Measurements from ENCODE around the gene MT3.
"Not testable (repeated sequence)": the region's sequence is repeated elsewhere in the genome, so short reads cannot be mapped to it uniquely, and the experiment has no call there.

The MT3 gene

GRCh38 chr16:56610017-56610608 is 20.8 kb downstream of the MT3 start:
- DNase-seq (ENCODE audit: low spot score), result peak; percentile 97

- no peak for DNase-seq (ENCODE audit: low spot score)
Observed at GRCh38 chr16:56610609-56611111, 21.3 kb downstream of the MT3 start.

GRCh38 chr16:56611281-56611833 is 22.0 kb downstream of the MT3 start:
- DNase-seq (ENCODE audit: low spot score), result peak; percentile 95

- DNase-seq (ENCODE audit: low spot score), result peak; percentile 88
Observed at GRCh38 chr16:56613706-56614105, 24.4 kb downstream of the MT3 start.

GRCh38 chr16:56614549-56614991 is 25.2 kb downstream of the MT3 start:
- peak; percentile 98 for DNase-seq (ENCODE audit: low spot score)

- peak; percentile 82 for DNase-seq (ENCODE audit: low spot score)
Observed at GRCh38 chr16:56615353-56615752, 26.0 kb downstream of the MT3 start.

- peak; percentile 25 for DNase-seq (ENCODE audit: low spot score)
Observed at GRCh38 chr16:56616608-56617211, 27.4 kb downstream of the MT3 start.

- DNase-seq (ENCODE audit: low spot score), result peak; percentile 84
Observed at GRCh38 chr16:56617212-56618085, 28.1 kb downstream of the MT3 start.

GRCh38 chr16:56618138-56618537 is 28.8 kb downstream of the MT3 start:
- peak; percentile 11 for DNase-seq (ENCODE audit: low spot score)

GRCh38 chr16:56620339-56620897 is 31.1 kb downstream of the MT3 start:
- peak; percentile 48 for DNase-seq (ENCODE audit: low spot score)

GRCh38 chr16:56621665-56622445 is 32.5 kb downstream of the MT3 start:
- not testable (repeated sequence) for DNase-seq (ENCODE audit: low spot score)

- not testable (repeated sequence) for DNase-seq (ENCODE audit: low spot score)
Observed at GRCh38 chr16:56623184-56623583, 33.9 kb downstream of the MT3 start.

GRCh38 chr16:56623637-56624036 is 34.3 kb downstream of the MT3 start:
- DNase-seq (ENCODE audit: low spot score), result peak; percentile 88

- DNase-seq (ENCODE audit: low spot score), result peak; percentile 88
Observed at GRCh38 chr16:56625140-56625942, 36.0 kb downstream of the MT3 start, which contains the start of gene MT1E. MT1E (plus strand) TSS chr16:56625781; CDS start chr16:56625852, 71 bp downstream.

GRCh38 chr16:56625943-56626654 is 36.8 kb downstream of the MT3 start:
- peak; percentile 94 for DNase-seq (ENCODE audit: low spot score)

GRCh38 chr16:56626685-56627084 is 37.4 kb downstream of the MT3 start:
- DNase-seq (ENCODE audit: low spot score), result no peak

- no peak for DNase-seq (ENCODE audit: low spot score)
Observed at GRCh38 chr16:56628486-56629350, 39.4 kb downstream of the MT3 start.

- no peak for DNase-seq (ENCODE audit: low spot score)
Observed at GRCh38 chr16:56629531-56629930, 40.2 kb downstream of the MT3 start.

- no peak for DNase-seq (ENCODE audit: low spot score)
Observed at GRCh38 chr16:56630134-56630533, 40.8 kb downstream of the MT3 start.

Measured in RKO (cell line).